GM11168 (cell line): ENCODE results near the gene FOXA1.

Experiments used
- in situ Hi-C: fragments of 300-500 bp; cut with MboI; formaldehyde crosslinking; loops from one replicate; pipeline ENCODE4 v1.12.0; 2022; ENCODE audit warnings: low sequenced_read_pairs; ENCODE audit not compliant: unreplicated experiment

The FOXA1 gene

GRCh38 chr14:37594971-37595808 is at the start of gene FOXA1, which contains the start of gene TTC6:
Gene FOXA1, minus strand, starts transcription at chr14:37595249. Its CDS starts 277 bp downstream, at chr14:37594972.
Gene TTC6, plus strand, starts transcription at chr14:37595629. Its CDS starts 26,436 bp downstream, at chr14:37622065.
- in situ Hi-C loops, result loop anchor here (25.0 kb wide), 1 partner anchor 1058 kb away; no protein-coding TSS in a partner anchor

- in situ Hi-C loops, result no loop called here
These were observed 48.7 kb upstream of the FOXA1 start for GRCh38 chr14:37643701-37644100.

- in situ Hi-C loops, result no loop called here
These were observed 47.1 kb upstream of the FOXA1 start for GRCh38 chr14:37642125-37642524.

GRCh38 chr14:37641117-37641516 is 46.1 kb upstream of the FOXA1 start:
- in situ Hi-C loops, result no loop called here

GRCh38 chr14:37638599-37638998 is 43.5 kb upstream of the FOXA1 start:
- in situ Hi-C loops, result no loop called here

GRCh38 chr14:37637341-37637740 is 42.3 kb upstream of the FOXA1 start:
- in situ Hi-C loops, result no loop called here

- in situ Hi-C loops, result no loop called here
These were observed 30.8 kb upstream of the FOXA1 start for GRCh38 chr14:37625597-37626595.

- in situ Hi-C loops, result no loop called here
These were observed 28.9 kb upstream of the FOXA1 start for GRCh38 chr14:37623971-37624370.

GRCh38 chr14:37623426-37623951 is 28.4 kb upstream of the FOXA1 start:
- in situ Hi-C loops, result no loop called here

- in situ Hi-C loops, result no loop called here
These were observed 27.3 kb upstream of the FOXA1 start for GRCh38 chr14:37622231-37622923.

- in situ Hi-C loops, result no loop called here
These were observed 25.8 kb upstream of the FOXA1 start for GRCh38 chr14:37620856-37621255.

- in situ Hi-C loops, result no loop called here
These were observed 23.5 kb upstream of the FOXA1 start for GRCh38 chr14:37618498-37619028.

- in situ Hi-C loops, result no loop called here
These were observed 22.9 kb upstream of the FOXA1 start for GRCh38 chr14:37617864-37618365.

- in situ Hi-C loops, result no loop called here
These were observed 21.8 kb upstream of the FOXA1 start for GRCh38 chr14:37616853-37617252.

- in situ Hi-C loops, result no loop called here
These were observed 20.7 kb upstream of the FOXA1 start for GRCh38 chr14:37615582-37616289.

- in situ Hi-C loops, result no loop called here
These were observed 16.0 kb upstream of the FOXA1 start for GRCh38 chr14:37610945-37611523.

GRCh38 chr14:37608649-37609048 is 13.6 kb upstream of the FOXA1 start:
- in situ Hi-C loops, result no loop called here

GRCh38 chr14:37606678-37607077 is 11.6 kb upstream of the FOXA1 start:
- in situ Hi-C loops, result no loop called here
